Stimulated activated CD4-positive, alpha-beta T cell treated with anti-CD3 and anti-CD28 coated beads, Interleukin-4, amount 100 ng/mL, for 4 hours (primary cell): Measurements from ENCODE around the gene ADAMTSL2.

Experiments
- DNase-seq, 2 experiments: peaks; one replicate each; pipeline ENCODE4 v3.0.0-alpha.2; 2020

The ADAMTSL2 gene

DNA sequence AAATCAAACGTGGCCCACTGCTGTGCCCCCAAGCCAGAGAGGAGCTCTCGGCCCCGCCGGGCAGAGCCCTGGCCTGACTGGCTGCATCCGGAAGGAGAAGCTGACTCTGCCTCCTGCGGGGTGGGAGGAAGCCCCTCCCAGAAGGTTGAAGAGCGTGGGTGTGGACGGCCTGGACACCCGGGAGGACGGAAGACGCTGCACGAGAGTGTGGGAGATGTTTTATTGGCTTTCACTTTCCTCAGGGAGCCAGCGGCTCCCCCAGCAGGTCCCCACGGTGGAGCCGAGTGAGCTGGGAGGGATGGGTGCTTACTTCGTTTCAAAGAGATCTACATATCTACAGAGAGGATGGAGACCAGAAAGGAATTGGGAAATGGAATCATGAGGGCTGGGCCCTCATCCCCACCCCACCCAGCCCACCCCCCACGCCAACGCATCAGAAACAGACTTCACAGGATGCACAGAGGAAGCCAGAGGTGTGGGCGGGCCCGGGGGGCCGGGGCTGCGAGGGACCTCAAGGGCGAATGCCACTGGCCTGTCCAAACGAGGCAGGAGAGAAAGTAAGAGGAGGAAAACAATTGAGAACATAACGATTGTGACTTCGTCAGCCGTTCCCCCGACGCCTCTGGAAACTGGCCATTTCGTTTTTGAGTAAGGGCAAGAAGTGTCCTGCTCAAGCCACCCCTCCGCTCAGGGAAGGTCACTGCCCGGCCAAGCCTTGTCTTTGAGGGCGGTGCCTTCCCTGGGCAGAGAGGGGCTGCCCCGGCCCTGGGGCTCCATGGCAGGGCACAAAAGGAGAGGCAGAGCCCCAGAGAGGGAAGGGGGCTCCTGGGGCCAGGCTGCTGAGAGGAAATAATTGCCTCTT, 42.6 kb downstream of the ADAMTSL2 start:
- DNase-seq, result no peak

DNA sequence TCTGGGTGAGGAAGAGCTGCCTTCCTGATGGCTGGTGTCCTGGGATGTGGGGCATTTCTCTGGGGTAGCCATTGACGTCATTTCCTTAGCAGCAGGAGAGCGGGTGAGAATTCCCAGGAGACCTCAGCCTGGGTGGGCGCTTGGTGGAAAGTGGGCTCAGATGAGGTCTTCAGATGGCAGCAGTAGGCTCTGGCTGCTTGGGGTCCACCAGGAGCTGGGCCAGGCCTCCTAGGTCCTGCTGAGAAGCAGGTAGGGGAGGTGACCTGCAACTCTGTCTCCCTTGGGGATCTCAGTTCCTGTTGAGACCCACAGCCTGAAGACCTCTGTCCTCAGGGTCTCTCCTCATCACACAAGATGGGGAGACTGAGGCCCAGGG, 43.2 kb downstream of the ADAMTSL2 start:
- DNase-seq, result no peak

DNA sequence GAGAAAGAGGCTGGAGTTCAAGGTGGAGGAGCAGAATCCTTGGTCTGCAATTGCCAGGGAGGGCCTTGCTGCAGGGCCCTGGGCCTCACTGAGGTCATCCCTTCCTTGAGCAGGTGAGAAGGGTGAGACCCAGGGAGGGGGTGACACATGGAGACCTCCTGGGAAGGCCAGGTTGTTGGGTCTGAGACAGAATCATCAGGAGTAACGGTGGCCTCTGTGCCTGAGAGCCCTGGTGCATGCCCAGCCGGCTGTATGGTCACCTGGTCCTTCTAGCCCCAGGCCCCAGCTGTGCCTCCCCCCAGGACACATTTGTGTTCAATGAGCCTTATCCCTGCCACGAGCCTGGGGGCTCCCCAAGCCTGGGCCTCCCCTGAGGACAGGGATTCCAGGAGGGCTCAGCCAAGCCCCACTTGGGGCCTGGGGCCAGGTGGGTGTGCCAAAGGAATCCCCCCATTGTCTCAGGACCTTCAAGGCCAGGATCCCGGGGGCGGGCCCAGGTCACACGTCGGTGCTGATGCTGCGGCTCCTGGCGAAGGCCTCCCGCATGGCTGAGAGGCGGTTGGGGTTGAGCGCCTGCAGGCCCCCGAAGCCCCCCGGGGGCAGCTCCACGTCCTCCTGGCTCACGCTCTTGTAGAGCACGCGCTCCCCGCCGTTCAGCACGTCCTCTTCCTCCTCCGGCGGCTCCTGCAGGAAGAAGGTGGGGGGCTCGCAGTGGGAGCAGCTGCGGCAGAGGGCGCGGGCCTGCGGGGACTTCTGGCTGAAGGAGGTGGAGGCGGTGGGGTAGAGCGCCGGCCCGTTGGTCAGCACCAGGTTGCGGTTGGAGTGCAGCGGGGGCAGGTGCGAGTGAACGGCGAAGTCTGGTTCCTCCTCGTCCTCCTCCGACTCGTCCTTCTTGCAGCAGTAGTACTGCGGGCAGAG, 44.3 kb downstream of the ADAMTSL2 start:
- DNase-seq, result no peak

DNA sequence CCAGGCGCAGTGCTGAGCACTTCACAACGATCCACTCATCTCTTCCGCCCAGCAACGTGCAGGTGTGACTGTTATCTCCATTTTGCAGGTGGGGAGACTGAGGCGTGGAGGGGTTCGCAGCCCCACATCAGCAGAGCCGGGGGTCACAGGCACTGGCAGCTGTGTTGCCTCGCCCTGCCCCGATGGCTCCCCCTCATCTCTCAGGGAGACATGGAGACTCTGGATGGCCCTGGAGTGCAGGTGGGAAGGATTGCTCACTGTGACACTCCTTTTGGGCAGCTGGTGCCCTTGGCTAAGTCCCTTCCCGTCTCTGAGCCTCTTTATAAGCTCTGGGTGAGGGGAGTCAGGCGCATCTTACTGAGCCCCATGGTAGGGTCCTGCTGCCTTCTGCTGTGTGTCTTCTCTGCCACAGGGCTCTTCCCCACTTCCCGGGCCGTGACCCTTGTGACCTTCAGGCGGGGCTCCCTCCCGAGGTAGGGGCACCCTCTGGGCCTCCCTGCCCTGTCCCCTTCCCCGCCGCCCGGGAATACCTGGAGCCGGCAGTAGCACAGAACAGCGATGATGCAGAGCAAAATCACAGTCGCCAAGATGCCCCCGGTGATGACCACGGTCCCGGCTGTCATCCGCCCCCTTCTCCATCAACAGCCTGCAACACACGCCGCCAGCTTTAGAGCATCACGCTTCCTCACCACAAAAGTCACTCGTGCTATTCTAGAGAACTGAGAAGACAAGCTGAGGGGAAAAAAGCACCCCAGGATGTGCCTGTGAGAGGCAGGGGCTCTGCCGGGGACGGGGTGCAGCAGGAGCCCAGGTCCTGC, 45.3 kb downstream of the ADAMTSL2 start:
- no peak for DNase-seq

DNA sequence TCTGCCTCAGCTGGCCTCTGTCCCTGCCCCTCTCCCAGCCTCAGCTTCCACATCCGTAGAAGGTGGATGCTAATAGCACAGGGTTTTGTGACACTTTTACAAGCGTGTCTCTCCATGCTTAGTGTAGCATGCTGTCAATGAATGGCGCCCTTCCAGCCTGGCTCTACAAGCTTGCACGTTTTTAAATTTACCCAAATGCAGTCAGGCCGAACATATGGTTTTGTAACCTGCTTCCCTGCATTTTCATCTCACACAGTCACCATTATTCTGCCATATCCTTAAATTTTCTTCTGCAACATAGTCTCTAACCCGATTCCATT, 45.9 kb downstream of the ADAMTSL2 start:
- no peak for DNase-seq

DNA sequence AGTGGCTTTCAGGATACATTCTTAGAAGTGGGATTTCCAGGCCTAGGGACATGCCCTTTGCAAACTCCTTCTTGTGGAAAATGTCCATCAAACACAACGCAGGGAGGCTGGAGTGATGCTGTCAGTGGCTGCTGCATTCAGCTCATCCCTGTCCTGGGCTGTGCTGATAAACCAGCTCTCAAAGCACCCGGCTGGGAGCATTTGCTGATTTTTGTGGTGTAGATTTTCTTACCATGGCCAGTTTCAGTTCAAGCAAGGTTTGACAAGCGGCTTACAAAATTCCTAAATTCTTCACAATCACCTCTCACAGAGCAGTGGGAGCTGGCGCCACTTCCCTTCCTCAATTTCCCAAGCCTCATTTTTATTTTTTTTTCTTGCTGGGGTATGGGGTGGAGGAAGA, 46.5 kb downstream of the ADAMTSL2 start:
- DNase-seq, result no peak

GRCh38 chr9:133581513-133582343, 47.2 kb downstream of the ADAMTSL2 start:
- no peak for DNase-seq

GRCh38 chr9:133582501-133583045, 48.1 kb downstream of the ADAMTSL2 start:
- DNase-seq, result no peak

GRCh38 chr9:133583111-133583510, 48.6 kb downstream of the ADAMTSL2 start:
- no peak for DNase-seq

DNA sequence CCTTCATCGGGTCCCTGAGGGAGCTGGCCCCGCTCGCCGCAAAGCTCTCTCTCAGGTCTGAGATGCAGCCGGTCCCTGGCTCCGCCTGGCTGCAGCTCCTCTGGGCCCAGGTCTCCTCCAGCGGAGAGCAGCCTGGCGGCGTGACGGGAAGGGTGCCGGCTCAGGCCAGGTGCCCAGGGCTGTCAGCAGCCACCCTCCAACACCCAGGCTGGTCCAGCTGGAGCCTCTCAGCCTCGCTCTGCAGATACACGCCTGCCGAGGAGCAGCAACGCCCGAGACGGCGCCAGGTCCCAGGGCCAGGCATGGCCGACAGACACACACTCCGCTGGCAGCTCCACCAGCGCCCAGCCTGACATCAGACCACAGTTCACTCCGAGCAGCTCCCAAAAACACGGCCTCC, 49.1 kb downstream of the ADAMTSL2 start:
- DNase-seq, result no peak

DNA sequence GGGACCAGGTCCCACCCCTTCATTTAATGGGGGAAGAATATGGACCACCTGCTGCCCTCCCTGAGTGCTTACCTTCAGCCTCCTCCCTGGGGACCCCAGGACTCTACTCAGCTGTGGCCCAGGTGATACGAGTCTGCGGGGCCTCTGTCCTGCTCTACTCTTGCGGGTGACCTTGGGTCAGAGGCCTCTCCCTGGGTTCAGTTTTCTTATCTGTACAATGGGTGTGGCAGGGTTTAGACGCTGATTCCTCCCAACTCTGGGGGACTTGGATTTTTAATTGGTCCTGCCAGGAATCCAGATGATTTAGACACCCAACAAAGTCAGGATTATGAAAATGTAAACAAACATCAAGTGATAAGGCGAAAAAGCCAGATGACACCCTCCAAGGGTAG, 49.7 kb downstream of the ADAMTSL2 start:
- DNase-seq, result no peak

- no peak for DNase-seq
These were observed 50.3 kb downstream of the ADAMTSL2 start for GRCh38 chr9:133584559-133585476.

GRCh38 chr9:133585481-133586351, 51.2 kb downstream of the ADAMTSL2 start:
- DNase-seq, result no peak

- DNase-seq, result no peak
These were observed 52.5 kb downstream of the ADAMTSL2 start for GRCh38 chr9:133587051-133587450.

DNA sequence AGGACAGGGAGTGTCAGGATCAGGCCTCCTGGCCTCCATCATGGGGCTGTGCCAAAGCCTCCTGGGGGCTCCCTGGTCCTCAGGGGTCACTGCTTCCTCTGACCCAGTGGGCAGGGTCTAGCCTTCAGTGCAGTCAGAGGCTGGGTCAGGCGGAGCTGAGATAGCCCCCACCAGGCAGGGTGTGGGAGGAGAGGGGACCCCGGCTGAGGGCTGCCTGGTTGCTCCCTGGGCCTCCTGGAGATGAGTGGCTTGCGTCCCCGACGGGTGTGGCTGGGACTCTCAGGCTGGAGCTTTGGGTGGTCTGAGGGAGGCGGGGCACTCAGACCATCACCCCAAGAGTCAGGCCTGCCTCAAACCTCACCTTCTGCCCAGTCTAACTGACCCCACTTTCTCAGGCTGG, 53.0 kb downstream of the ADAMTSL2 start:
- no peak for DNase-seq

DNA sequence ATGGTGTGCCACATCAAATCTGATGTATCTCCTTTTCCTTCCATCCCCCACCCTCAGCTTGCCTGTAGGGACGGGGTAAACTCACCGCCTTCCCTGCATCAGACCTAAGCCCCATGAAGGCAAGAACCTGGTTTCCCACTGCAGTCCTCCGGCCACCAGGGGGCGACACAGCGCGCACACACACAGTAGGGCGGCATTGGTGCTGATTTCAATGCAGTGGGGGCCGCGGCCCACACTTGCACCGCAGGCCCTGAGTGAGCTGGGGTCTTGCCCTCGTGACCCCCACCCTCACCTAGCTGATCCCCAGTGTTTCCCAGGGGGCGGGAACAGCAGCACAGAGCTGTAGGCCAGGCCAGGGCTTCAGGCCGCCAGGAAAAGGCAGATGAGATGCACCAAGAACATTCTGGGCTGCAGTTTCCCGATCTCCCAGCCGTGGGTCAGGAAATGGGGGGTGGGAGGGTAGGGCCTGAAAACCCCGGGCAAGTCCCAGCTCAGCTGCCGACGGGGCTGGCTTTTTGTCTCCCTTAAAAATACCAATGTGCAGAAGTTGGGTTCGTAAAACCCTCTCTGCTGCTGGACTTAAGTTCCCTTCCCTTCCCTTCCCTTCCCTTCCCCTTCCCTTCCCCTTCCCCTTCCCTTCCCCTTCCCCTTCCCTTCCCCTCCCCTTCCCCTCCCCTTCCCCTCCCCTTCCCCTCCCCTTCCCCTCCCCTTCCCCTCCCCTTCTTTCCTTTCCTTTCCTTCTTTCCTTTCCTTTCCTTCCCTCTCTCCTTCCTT, 55.1 kb downstream of the ADAMTSL2 start:
- peak; percentile 15 to 39 for DNase-seq

DNA sequence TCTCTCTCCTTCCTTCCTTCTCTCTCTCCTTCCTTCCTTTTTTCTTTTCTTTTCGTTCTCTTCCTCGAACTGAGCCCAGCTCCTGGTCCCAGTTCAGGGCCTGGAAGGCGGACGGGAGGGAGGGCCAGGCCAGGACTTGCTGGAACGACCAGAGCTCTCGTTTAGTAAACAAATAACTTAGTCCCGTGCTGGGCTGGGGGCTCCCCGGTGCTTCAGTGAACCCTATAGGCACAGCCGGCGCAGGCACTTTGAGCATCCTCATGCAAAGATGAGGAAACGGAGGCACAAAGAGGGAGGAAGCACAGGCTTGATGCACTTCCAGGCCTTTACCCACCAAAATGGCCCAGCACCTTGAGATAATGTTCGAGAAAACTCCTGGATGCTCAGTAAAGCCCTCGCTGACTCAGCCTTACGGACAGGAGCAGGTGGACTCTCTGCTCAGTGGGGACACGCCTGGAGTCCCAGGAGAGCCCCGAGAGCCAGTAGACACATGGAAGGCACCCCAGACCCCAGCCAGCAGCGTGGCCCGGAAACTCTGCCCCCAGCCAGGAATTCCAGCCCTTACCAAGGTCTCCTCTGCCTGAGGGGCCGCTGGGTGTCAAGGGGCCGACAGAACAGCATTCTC, 55.8 kb downstream of the ADAMTSL2 start:
- DNase-seq, result no peak

- no peak for DNase-seq
These were observed 56.8 kb downstream of the ADAMTSL2 start for GRCh38 chr9:133591116-133591910.
